ENCODE data around the gene CGB7. TPM values are rescaled to one million over a fixed set of nuclear protein-coding genes. Genes with fewer than 3 reads are reported as not detected.

Gene CGB7
- total and polyA plus RNA-seq, 2 experiments from 2014 or later, result 0.32 to 0.97 TPM

DNA sequence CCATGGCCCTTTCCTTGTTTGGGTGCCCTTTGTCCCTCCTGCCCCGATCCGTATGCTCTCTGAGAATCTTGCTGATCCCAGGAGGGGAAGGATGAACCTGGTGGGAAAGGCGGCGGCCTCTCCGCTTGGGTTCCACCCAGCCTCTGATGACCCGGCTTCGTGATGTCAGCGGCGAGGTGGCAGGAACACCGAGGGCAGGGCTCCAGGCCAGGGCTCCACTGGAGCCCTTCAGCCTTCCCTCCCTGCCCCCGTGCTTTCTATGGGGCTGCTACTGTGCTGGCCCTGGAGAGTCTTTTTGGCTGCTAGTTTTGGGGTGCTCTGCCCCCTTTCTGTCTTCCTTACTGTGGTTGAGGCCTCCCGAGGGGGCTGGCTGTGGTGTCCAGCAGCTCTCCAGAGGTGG lies 44.8 kb upstream of the CGB7 start (continued):
- TF ChIP-seq CTCF (conservative IDR thresholded peaks at IDR 0.05; ENCODE audit: low read depth in 2 of 2), result no peak
- TF ChIP-seq, protein P1, sequence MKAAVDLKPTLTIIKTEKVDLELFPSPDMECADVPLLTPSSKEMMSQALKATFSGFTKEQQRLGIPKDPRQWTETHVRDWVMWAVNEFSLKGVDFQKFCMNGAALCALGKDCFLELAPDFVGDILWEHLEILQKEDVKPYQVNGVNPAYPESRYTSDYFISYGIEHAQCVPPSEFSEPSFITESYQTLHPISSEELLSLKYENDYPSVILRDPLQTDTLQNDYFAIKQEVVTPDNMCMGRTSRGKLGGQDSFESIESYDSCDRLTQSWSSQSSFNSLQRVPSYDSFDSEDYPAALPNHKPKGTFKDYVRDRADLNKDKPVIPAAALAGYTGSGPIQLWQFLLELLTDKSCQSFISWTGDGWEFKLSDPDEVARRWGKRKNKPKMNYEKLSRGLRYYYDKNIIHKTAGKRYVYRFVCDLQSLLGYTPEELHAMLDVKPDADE (IDR thresholded peaks at IDR 0.05), result no peak

GRCh38 chr19:49101160-49101559 lies 43.6 kb upstream of the CGB7 start:
- DNase-seq (ENCODE audit: low spot score), result no peak
- Histone ChIP-seq H3K79me2 (replicated peaks; ENCODE audit: insufficient read depth) (peaks cover 18% of the 10 kb centered on the region), H3K27ac (ENCODE audit: low read depth) (no peak overlapping the region; the same call in 1 of the 2 replicates), H3K9me2 (ENCODE audit: insufficient read depth) (no peaks in the 10 kb centered on the region), H3K36me3 (ENCODE audit: insufficient read depth) (peaks cover 33% of the 10 kb centered on the region), H2AFZ (no peak overlapping the region), H3K4me3 (no peak overlapping the region), H3K4me2 (no peak overlapping the region), H4K20me1 (replicated peaks; ENCODE audit: insufficient read depth) (peaks cover 41% of the 10 kb centered on the region), H3K4me1 (ENCODE audit: insufficient read depth) (no peaks in the 10 kb centered on the region), H3K27me3 (ENCODE audit: insufficient read depth) (no peaks in the 10 kb centered on the region), H3F3A (replicated peaks; ENCODE audit: low read depth) (peaks cover 39% of the 10 kb centered on the region)
- H3K4me1 Mint-ChIP-seq, result peaks cover 15% of the 10 kb centered on the region
- H3K4me3 Mint-ChIP-seq, result no peak overlapping the region; the same call in 2 of the 3 replicates
- H3K36me3 Mint-ChIP-seq (ENCODE audit: low read depth), result peaks cover 90% of the 10 kb centered on the region
- H3K9me3 Mint-ChIP-seq, result no peaks in the 10 kb centered on the region; the same call in 2 of the 3 replicates
- no peak overlapping the region for H3K27ac Mint-ChIP-seq
- H3K27me3 Mint-ChIP-seq (ENCODE audit: insufficient read depth, low read depth, poor library complexity), result peaks cover 11% of the 10 kb centered on the region
- no peak for ATAC-seq
- no peak for TF ChIP-seq CTCF (conservative IDR thresholded peaks at IDR 0.05; ENCODE audit: low read depth in 2 of 2)
- TF ChIP-seq JUNB (IDR thresholded peaks at IDR 0.05; ENCODE audit: unreplicated experiment), result no peak
- no peak for TF ChIP-seq REST (IDR thresholded peaks at IDR 0.05; ENCODE audit: unreplicated experiment)
- TF ChIP-seq EZH2phosphoT487 (IDR thresholded peaks at IDR 0.05; ENCODE audit: unreplicated experiment), result no peak
- TF ChIP-seq EZH2 (IDR thresholded peaks at IDR 0.05; ENCODE audit: low read depth, unreplicated experiment), result no peak
- TF ChIP-seq, protein P1 (IDR thresholded peaks at IDR 0.05), result no peak
- no peak for TF ChIP-seq STAT1 (IDR thresholded peaks at IDR 0.05; ENCODE audit: unreplicated experiment)
- TF ChIP-seq ZNF114 (CRISPR knock-in tag; IDR thresholded peaks at IDR 0.05), result no peak

All from GM23338 (cell line).